ENCODE data around the gene TMEM18. TPM values are rescaled to one million over a fixed set of nuclear protein-coding genes. Genes with fewer than 3 reads are reported as not detected.

The TMEM18 gene
- total and polyA plus RNA-seq, 2 of the 13 experiments (the other 11 are each of a cell fraction or from before 2014, with no cell fraction given), result 45.9 to 49.4 TPM

- Histone ChIP-seq H3K36me3 (replicated peaks in 1 of 2; ENCODE audit: control insufficient read depth in 1 of 2, insufficient read depth in 2 of 2, low read length in 2 of 2) (no peaks in the 10 kb centered on the region), H3K4me3 (replicated peaks in 1 of 3; ENCODE audit: insufficient read depth in 1 of 3, low read depth in 2 of 3, low read length in 3 of 3) (no peak overlapping the region), H2AFZ (ENCODE audit: low read length) (no peak overlapping the region), H4K20me1 (ENCODE audit: insufficient read depth, low read length) (no peaks in the 10 kb centered on the region), H3K4me1 (ENCODE audit: insufficient read depth, low read length) (no peaks in the 10 kb centered on the region), H3K27me3 (ENCODE audit: control insufficient read depth in 1 of 2, insufficient read depth in 2 of 2, low read length in 2 of 2) (peaks cover 9 to 40% of the 10 kb centered on the region in 2 experiments; a peak in 4 of 5 replicates), H3K79me2 (ENCODE audit: insufficient read depth, low read length) (no peaks in the 10 kb centered on the region), H3K9me3 (ENCODE audit: low read length) (no peaks in the 10 kb centered on the region), H3K27ac (ENCODE audit: extremely low read length, insufficient read depth, low read length) (no peak overlapping the region), H3K4me2 (ENCODE audit: low read depth, low read length) (no peak overlapping the region), H3K9ac (ENCODE audit: insufficient read depth, low read depth, low read length) (no peak overlapping the region)
- no peak for ATAC-seq
- ChIA-PET CTCF (ENCODE audit: low intra/inter-chr PET ratio, low total read pairs) (no interaction called here), POLR2A (no interaction called here)
- DNase-seq (ENCODE audit: low spot score), result no peak
- BruUV-seq (replicated peaks), result no TSS peak
- FAIRE-seq, result no peak
- intact Hi-C loops (cut with micrococcal nuclease; ENCODE audit: unreplicated experiment) (no loop called here), in situ Hi-C loops (cut with HindIII; ENCODE audit: extremely low pct_ligation_motif_present, low pct_unique_long_range_greater_than_20kb) (no loop called here)
- no peak for TF ChIP-seq DZIP1 (CRISPR knock-in tag; IDR thresholded peaks at IDR 0.05)
- 0% methylated on average over 1 of the region's 1 CpG for WGBS (ENCODE audit: low lambda C conversion rate)
Measured at GRCh38 chr2:630451-631320, 46.5 kb downstream of the TMEM18 start.

- H3K4me2 ChIP-seq (ENCODE audit: low read depth, low read length), result no peak overlapping the region
- FAIRE-seq (no peak), ATAC-seq (no peak), DNase-seq (ENCODE audit: low spot score) (no peak)
- intact Hi-C loops (cut with micrococcal nuclease; ENCODE audit: unreplicated experiment) (no loop called here), in situ Hi-C loops (cut with HindIII; ENCODE audit: extremely low pct_ligation_motif_present, low pct_unique_long_range_greater_than_20kb) (no loop called here)
- no peaks in the 10 kb centered on the region for H3K4me1 ChIP-seq (ENCODE audit: insufficient read depth, low read length)
- ChIA-PET CTCF (ENCODE audit: low intra/inter-chr PET ratio, low total read pairs) (no interaction called here), POLR2A (no interaction called here)
- H2AFZ ChIP-seq (ENCODE audit: low read length), result no peak overlapping the region
- no peaks in the 10 kb centered on the region for H4K20me1 ChIP-seq (ENCODE audit: insufficient read depth, low read length)
- no peaks in the 10 kb centered on the region for H3K9me3 ChIP-seq (ENCODE audit: low read length)
- H3K4me3 ChIP-seq (replicated peaks in 1 of 3; ENCODE audit: insufficient read depth in 1 of 3, low read depth in 2 of 3, low read length in 3 of 3), result no peak overlapping the region
- H3K36me3 ChIP-seq (replicated peaks in 1 of 2; ENCODE audit: control insufficient read depth in 1 of 2, insufficient read depth in 2 of 2, low read length in 2 of 2), result no peaks in the 10 kb centered on the region
- H3K27me3 ChIP-seq (ENCODE audit: control insufficient read depth in 1 of 2, insufficient read depth in 2 of 2, low read length in 2 of 2), result peaks cover 9 to 47% of the 10 kb centered on the region in 2 experiments; a peak in 4 of 5 replicates
- no peaks in the 10 kb centered on the region for H3K79me2 ChIP-seq (ENCODE audit: insufficient read depth, low read length)
- WGBS (ENCODE audit: low lambda C conversion rate), result under 1% methylated on average over 2 of the region's 2 CpGs
- no TSS peak for BruUV-seq (replicated peaks)
- TF ChIP-seq ZNF296 (CRISPR knock-in tag; conservative IDR thresholded peaks at IDR 0.05) (no peak), EEA1 (CRISPR knock-in tag; IDR thresholded peaks at IDR 0.05; ENCODE audit: borderline replicate concordance) (no peak), NCOA5 (CRISPR knock-in tag; IDR thresholded peaks at IDR 0.05) (no peak), ZNF367 (CRISPR knock-in tag; IDR thresholded peaks at IDR 0.05; ENCODE audit: borderline replicate concordance) (no peak)
- H3K27ac ChIP-seq (ENCODE audit: extremely low read length, insufficient read depth, low read length), result no peak overlapping the region
- H3K9ac ChIP-seq (ENCODE audit: insufficient read depth, low read depth, low read length), result no peak overlapping the region
Measured at GRCh38 chr2:629961-630360, 47.2 kb downstream of the TMEM18 start.

All from HepG2 (cell line).